ENCODE results near the gene GUCY1A1.

Gene GUCY1A1

DNA sequence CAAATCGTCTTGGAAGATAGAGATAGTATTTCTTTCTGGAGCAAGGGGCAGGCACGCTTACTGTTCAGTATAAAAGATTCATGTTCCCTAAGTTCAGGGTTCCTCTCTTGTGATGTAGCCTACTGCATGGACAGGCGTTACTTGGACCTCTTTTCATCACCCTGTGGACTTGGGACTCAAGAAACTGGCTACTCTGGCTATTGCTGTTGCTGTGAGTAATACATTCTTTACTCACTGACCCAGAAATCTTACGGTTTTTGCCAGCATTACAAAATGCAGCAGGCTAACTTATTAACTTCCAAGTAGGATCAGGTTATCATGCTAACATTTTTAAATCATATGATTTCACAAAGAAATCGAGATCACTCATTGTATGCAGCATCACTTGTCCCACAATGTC is 79.3 kb downstream of the GUCY1A1 start:
- no peak for DNase-seq

DNA sequence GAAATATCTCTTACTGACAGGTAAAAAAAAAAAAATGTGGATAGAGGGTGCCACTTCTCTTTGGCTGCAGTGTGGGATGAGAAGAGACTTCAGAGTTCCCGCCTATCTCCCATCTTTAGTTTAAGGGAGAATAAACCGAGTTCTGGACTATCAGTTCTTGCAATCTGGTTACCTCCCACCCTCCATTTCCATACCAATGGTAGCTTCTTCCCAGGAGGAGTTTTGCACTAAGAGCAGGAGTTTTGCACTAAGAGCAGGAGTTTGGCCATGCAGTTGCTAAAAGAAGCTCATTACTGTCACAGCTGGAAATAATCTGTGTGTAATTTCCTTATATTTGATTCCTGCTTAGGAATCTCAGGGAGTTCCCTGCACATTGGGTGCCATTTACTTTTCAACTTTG is 81.4 kb downstream of the GUCY1A1 start:
- no peak for DNase-seq

DNA sequence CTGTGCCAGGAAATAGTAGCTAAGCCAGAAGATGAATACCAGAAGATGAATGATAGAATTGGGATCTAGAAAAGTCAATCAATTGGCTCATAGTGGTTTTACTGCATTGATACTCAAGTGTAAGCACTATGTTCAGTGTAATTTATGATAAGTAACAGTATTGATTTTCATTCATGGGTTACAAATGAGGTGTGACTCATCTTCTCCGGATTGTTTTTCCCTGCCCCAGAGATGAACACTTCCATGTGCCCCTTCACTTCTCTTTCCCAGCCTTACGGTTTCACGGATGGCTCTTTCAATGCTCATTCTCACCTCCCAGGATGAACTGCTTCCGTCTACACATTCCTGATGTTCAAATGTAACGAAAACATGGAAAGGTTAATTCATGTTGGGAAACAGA is 82.4 kb downstream of the GUCY1A1 start:
- no peak for DNase-seq

DNA sequence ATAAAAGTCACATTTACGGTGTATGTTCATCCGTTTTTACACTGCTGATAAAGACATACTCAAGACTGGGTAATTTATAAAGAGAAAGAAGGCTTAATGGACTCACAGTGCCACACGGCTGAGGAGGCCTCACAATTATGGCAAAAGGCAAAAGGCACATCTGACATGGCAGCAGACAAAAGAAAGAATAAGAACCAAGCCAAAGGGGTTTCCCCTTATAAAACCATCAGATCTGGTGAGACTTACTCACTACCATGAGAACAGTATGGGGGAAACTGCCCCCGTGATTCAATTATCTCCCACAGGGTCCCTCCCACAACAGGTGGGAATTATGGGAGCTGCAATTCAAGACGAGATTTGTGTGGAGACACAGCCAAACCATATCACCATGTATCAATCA is 84.9 kb downstream of the GUCY1A1 start:
- no peak for DNase-seq

- no peak for DNase-seq
Measured at GRCh38 chr4:155757745-155758265, 91.2 kb downstream of the GUCY1A1 start.

DNA sequence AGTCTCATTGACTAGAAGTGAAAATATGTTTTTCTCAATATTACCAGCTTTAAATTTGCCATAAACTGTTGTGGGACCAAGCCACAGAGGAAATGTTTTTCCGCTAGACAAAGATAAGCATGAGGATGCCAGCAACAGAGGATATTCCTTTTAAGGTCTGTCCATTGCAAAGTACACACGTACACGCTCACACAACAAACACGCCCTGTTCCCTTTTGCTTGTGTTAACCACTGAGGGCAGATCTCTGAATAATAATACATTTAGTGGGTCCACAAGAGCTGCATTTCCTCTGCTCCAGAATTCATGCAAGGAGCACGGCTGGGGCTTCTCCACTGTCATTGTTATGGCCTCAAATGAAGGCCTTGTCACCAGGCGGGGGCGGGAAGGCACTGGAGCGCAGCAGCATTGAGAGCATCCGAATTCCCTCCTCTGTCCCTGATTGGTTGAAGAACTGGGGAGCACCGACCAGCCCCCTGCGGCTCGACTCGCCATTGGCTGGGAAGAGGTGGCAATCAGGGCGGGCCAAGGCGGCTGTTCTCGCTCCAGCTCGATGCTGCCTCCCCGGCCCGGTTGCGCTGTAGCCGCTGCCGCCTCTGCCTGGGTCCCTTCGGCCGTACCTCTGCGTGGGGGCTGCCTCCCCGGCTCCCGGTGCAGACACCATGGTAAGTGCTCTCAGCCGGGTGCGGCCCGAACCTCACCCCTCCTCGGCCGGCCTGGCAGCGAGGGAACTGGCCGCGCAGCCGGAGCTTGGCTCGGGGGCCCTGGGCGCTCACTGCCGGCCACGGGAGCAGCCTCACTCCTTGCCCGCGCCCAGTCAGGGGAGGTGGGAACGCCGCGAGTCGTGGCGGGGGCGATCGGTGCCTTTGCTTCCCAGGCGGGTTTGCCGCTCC is 92.1 kb downstream of the GUCY1A1 start, which contains the start of gene GUCY1B1:
GUCY1B1 (plus strand) TSS at position 541 of the 891 bp plus-strand sequence; CDS start at position 661, 120 bp downstream.
- DNase-seq = no peak

- no peak for DNase-seq
Measured at GRCh38 chr4:155759372-155760252, 93.0 kb downstream of the GUCY1A1 start.

DNA sequence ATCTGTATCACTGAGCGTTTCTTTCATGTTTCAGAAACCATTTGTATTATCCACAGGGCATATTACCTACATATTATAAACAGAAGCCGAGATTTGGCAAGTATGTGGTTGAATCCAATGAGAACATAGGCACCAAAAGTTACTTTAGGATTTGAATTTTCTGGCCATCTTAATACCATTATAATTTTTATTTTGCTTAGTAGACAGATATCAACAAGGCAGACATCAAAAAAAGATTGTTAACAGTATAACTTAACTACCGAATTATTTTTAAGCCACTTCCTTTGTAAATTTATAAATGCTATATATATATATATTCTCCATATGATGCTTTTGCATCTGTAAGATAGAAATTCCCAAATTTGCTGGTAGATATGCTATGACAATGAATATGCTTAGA is 94.4 kb downstream of the GUCY1A1 start:
- no peak for DNase-seq

DNA sequence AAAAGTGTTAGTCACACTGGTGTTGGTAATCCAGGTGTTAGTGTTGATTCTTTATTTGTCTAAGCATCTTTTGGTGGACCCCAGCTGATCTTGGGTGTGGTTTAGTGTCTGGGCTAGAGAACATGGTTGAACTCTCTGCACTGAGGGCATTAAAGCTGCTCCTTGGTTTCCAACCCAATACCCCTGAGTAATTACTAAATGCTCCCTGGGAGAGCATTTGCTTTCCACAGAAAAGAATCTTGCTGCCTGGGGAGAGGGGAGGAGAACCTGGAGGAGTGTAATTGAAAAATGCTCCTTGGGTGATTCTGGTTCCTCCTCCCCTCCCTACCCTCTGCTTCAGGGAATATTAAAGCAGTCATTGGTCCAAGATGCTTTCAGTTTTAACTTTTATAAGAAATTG is 95.3 kb downstream of the GUCY1A1 start:
- no peak for DNase-seq

- no peak for DNase-seq
Measured at GRCh38 chr4:155762334-155762733, 95.7 kb downstream of the GUCY1A1 start.

- DNase-seq = no peak
Measured at GRCh38 chr4:155763551-155763950, 96.9 kb downstream of the GUCY1A1 start.

DNA sequence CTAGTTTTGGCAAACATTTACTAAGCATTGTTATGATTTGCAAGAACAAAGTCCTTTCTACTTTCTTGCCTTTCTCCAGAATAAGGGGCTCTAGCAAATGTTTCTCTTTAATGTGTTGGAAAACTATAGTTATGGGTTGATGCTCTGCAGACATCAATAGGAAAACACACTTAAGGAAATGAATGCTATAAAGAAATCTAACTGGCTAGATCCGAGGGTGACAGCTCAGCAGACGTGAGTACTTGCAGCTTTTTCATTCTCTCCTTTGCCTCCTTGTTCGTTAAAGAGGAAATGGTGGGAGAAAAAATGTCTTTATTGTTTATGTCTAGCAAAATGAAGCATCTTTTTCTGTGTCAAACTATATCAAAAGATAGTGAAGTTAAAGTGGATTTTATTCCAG is 98.5 kb downstream of the GUCY1A1 start:
- DNase-seq = no peak

- no peak for DNase-seq
Measured at GRCh38 chr4:155766622-155767021, 100.0 kb downstream of the GUCY1A1 start.

GRCh38 chr4:155768370-155768769 is 101.7 kb downstream of the GUCY1A1 start:
- DNase-seq = no peak

DNA sequence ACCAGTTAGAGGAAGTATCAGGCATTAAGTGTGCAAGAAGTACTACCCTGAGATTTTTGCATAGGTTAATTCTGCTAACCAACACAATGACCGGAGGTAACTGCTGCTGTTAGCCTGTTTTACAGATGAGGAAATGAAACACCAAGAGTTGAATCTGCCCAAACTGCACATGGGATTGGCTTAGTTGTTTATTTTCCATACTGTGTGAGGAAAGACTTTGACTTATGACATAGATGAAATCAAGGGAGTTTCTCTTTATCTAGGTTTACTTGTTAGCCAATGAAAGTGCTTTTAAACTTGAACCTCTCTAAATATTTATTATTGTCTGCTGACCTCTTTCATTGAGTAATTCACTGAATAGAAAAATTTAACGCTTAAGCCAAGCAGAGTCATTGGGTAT is 102.4 kb downstream of the GUCY1A1 start:
- no peak for DNase-seq

- DNase-seq = no peak
Measured at GRCh38 chr4:155772459-155773195, 106.0 kb downstream of the GUCY1A1 start.

- no peak for DNase-seq
Measured at GRCh38 chr4:155773196-155773800, 106.7 kb downstream of the GUCY1A1 start.

DNA sequence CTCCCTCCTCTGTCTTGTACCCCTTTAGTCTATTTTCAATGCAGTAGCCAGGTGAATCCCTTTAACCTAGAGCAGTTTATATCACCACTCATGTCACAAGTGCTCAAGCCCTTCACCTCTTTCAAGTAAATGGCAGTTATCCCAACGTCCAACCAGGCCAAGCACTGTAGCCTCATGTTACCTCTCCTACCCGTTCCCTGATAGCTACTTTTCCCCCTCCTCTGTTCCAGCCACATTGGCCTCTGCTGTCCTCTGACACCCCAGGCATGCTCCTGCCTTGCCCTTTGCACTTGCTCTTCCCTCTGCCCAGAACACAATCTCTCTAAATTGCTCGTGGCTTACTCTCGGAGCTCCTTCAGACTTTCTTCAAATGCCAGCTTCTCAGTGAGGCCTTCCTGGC is 107.4 kb downstream of the GUCY1A1 start:
- no peak for DNase-seq

DNA sequence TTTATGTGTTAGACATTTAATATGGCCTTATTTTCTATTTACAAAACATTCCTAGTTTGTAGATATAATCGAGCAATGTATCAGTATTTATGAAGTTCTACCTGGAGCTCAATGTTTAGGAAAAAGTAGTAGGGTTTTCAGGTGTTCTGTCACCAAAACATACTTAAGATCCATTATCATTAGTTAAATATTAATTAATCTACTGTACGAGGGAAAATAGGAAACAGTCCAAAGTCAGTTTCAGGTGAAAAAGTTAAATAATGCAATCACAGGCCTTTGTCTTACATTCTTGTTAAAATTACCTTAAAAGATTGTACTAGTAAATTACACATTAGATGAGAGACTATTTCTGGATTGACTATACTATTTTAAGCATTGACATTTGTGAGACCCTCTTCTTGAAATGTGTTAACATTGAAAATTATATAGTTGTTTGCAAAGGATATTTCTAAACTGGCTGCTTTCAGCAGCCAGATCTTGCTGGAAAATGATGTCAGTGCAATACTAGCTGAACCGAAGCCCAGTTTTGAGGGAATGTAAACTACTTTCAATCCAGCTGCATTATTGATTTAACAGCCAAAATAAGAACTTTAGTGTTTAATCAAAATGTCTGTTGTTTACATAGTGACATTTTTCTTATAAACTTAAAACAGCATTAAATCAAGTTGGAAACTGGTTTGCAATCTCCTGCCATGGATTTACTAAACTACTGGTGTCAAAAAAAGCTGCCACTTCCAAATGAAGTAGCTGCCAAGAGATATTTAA is 111.5 kb downstream of the GUCY1A1 start:
- no peak for DNase-seq

- DNase-seq = no peak
Measured at GRCh38 chr4:155780775-155781174, 114.1 kb downstream of the GUCY1A1 start.

DNA sequence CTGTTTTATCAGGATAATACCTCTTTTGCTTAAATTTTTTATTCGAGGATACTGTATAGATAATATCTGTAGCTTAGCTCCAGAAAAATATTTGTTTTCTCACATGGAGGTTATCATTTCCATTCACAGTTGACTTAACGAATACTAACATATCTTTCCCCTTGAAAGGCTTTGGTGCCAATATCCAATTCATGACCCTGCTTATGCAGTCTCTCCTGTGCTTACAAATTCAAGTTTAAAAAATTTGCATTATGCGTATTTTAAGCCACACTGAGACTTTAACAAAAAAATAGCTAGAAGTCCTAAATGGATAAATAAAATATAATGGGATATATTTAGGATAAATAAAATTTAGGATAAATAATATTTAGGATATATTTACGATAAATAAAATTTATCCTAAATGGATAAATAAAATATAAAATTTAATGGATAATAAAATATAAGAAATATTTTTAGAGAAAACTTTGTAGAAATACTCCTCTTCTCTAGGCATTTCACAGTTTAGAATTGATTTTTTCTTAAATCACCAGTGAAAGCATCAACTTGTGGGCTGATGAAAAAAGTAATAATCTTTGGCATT is 114.7 kb downstream of the GUCY1A1 start:
- DNase-seq = no peak

Measured in GF-D8 (cell line).